ENCODE results near the gene DNMT3A.

Gene DNMT3A

GRCh38 chr2:25373269-25373981 lies 31.7 kb upstream of the DNMT3A start:
- no peak for DNase-seq (ENCODE audit: extremely low read depth, low read depth)
- TF ChIP-seq CTCF (IDR thresholded peaks at IDR 0.05; ENCODE audit: low read depth, low read length, missing control alignments), result no peak
- H3K4me3 ChIP-seq (replicated peaks; ENCODE audit: low read depth, low read length), result no peak overlapping the region

- no peak overlapping the region for H3K4me3 ChIP-seq (replicated peaks; ENCODE audit: low read depth, low read length)
- DNase-seq (ENCODE audit: extremely low read depth, low read depth), result no peak
- TF ChIP-seq CTCF (IDR thresholded peaks at IDR 0.05; ENCODE audit: low read depth, low read length, missing control alignments), result no peak
These were observed 30.9 kb upstream of the DNMT3A start for GRCh38 chr2:25372405-25373268.

- no peak overlapping the region for H3K4me3 ChIP-seq (replicated peaks; ENCODE audit: low read depth, low read length)
- no peak for DNase-seq (ENCODE audit: extremely low read depth, low read depth)
- no peak for TF ChIP-seq CTCF (IDR thresholded peaks at IDR 0.05; ENCODE audit: low read depth, low read length, missing control alignments)
These were observed 29.8 kb upstream of the DNMT3A start for GRCh38 chr2:25371253-25372241.

GRCh38 chr2:25369876-25370275 lies 28.2 kb upstream of the DNMT3A start:
- no peak overlapping the region for H3K4me3 ChIP-seq (replicated peaks; ENCODE audit: low read depth, low read length)
- DNase-seq (ENCODE audit: extremely low read depth, low read depth), result no peak
- no peak for TF ChIP-seq CTCF (IDR thresholded peaks at IDR 0.05; ENCODE audit: low read depth, low read length, missing control alignments)

- DNase-seq (ENCODE audit: extremely low read depth, low read depth), result no peak
- H3K4me3 ChIP-seq (replicated peaks; ENCODE audit: low read depth, low read length), result no peak overlapping the region
- no peak for TF ChIP-seq CTCF (IDR thresholded peaks at IDR 0.05; ENCODE audit: low read depth, low read length, missing control alignments)
These were observed 27.7 kb upstream of the DNMT3A start for GRCh38 chr2:25369439-25369838.

- no peak overlapping the region for H3K4me3 ChIP-seq (replicated peaks; ENCODE audit: low read depth, low read length)
- TF ChIP-seq CTCF (IDR thresholded peaks at IDR 0.05; ENCODE audit: low read depth, low read length, missing control alignments), result no peak
- DNase-seq (ENCODE audit: extremely low read depth, low read depth), result no peak
These were observed 26.9 kb upstream of the DNMT3A start for GRCh38 chr2:25368660-25369059.

All from HFF-Myc (cell line).